ENCODE data around the gene KDM4C.
A peak's percentile ranks its signal among the peaks of the same experiment; 100 is the strongest.
"Not testable (repeated sequence)": the region's sequence is repeated elsewhere in the genome, so short reads cannot be mapped to it uniquely, and the experiment has no call there.

The KDM4C gene

GRCh38 chr9:6764523-6764922, 6.8 kb downstream of the KDM4C start:
- no peak for DNase-seq

DNA sequence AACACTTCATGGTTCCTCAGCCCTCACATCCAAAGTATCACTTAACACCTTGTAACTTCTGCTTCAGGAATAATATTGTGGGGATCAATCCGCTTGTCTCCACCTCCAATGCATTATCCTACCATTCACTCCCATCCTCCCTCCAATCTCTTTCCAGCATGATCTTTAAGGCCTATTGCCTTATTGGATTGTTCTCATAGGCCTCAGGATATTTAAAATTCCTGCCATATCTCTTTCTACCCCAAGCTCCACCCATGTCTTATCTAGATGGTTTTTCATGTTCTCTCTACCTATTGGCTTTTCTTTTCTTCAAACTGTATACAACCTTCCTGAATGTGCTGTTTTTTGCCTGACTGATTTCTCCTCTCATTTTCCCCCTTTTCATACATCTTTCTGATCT, 7.2 kb downstream of the KDM4C start:
- DNase-seq, result no peak

DNA sequence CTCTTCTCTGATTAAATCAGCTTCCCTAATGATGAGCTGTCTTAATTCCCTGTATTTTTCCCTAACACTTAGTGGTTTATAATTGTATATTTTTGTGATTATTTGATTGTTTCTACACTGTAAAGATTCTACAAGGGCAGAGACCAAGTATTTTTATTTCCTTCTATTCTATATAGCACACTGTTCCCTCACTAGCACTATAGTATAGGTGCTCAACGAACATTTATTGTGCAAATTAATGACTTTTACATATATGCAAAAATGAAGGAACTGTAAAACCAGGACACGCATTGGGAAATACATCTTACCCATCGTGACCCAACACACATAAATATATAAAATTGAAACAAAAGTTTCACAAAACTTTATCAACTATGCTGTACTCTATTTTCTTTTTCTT, 7.6 kb downstream of the KDM4C start:
- DNase-seq, result no peak

GRCh38 chr9:6766606-6767005, 8.8 kb downstream of the KDM4C start:
- DNase-seq, result no peak

DNA sequence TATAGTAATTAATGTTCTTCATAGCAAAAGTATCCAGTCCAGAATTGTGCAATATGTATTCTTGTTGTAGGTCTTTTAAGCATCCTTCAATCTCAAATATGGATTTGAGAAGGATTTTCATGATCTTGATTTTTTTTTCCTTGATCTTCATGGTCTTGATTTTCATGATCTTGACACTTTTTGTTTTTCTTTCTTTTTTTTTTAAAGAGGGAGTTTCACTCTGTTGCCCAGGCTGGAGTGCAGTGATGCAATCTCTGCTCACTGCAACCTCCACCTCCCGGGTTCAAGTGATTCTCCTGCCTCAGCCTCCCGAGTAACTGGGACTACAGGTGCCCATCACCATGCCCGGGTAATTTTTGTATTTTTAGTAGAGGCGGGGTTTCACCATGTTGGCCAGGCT, 10.8 kb downstream of the KDM4C start:
- DNase-seq, result not testable (repeated sequence)

DNA sequence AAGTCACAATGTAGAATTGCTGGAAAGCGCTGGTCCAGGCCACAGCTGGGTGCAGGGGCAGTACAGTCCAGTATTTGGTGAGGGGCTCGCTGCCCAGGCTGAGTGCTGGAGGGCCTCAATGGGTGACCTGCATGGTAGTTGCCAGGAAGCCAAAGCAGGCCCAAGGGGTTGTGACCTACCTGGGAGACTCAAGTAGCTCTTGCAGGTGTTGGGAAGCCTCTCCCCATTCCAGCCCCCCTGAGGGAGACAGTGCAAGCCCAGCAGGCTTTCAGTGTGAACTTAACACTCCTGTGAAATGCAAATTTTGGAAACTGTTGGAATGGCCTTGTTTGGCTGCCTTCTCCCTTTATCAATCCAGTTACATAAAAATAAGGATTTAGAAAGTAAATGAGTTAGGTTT, 13.9 kb downstream of the KDM4C start:
- no peak for DNase-seq

GRCh38 chr9:6777213-6777902, 19.6 kb downstream of the KDM4C start:
- DNase-seq, result peak; percentile 43 to 83

DNA sequence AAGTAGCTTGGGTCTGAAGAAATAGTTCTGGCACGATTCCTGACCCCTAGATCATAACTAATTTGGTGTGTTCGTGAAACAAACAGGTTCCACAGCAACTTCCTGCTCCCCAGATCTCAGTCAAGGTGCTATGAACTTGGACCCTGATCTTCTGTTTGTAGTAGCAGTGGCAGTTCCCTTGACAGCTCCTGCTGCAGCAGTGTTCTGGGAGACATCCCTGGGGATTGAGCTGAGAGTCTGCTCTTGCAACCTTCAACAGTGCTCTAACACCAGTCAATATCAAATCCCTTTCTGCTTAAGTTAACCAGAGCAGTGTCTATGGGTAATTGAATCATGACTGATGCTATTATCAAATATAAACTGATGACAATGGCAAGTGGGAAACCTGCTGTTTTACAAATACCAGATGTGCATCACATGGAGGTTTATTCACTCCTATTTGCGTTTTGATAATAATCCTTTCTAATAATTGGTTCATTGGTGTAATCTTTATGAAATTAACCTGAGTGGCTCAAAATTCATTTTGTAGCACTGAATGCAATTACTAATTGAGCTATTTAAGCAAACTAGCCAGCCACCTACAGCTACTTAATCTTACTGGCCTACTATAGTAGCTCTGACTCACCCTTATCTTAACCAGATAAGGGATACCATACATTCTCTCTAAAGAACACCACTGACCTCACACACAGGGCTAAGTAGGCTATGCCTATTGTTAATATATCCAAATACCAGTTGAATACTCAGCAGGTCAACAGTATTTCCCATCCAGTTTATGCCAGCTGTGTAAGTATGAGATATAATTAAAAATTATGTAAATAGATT, 21.9 kb downstream of the KDM4C start:
- peak in 1 of 2 experiments; percentile 37 for DNase-seq

- no peak for DNase-seq
Measured at GRCh38 chr9:6780690-6781089, 22.9 kb downstream of the KDM4C start.

- DNase-seq, result no peak
Measured at GRCh38 chr9:6781476-6781875, 23.7 kb downstream of the KDM4C start.

DNA sequence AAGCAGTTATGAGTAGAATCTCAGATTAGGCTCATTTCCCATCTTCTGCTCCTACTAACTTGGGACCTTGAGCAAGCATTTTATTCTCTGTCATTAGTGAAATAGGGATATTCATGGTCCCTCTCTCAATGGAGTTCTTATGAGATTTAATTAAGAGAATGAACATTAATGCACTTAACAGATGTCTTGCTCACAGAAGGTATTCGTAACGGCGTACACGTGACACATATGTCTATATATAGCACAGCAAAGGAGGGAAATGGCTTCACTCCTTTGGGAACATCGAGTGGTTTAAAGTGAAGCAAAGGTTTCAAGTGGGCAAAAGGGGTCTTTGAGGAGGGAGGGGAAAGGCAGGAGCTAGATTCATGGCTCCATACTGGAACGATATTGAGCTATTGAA, 24.6 kb downstream of the KDM4C start:
- peak; percentile 17 to 66 for DNase-seq

DNA sequence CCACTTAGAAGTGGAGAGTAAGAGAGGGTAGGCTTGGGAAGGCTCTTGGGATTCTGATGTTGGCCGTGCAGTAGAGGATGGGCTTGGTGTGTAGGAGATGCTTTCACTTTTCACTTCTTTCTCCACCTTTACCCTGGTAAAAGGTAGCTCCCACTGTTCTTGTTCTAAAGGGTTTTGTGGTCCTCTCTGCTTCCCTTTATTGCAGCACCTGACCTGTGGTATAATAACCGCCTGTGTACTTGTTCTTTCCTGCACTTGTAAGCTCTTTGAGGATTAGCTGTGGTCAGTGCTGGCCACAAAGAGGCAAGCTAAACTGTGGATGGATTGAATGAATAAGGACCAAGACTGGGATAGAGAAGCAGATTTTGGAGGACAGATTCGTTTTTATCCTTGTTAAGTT, 25.2 kb downstream of the KDM4C start:
- DNase-seq, result no peak

GRCh38 chr9:6783753-6784152, 26.0 kb downstream of the KDM4C start:
- DNase-seq, result no peak

DNA sequence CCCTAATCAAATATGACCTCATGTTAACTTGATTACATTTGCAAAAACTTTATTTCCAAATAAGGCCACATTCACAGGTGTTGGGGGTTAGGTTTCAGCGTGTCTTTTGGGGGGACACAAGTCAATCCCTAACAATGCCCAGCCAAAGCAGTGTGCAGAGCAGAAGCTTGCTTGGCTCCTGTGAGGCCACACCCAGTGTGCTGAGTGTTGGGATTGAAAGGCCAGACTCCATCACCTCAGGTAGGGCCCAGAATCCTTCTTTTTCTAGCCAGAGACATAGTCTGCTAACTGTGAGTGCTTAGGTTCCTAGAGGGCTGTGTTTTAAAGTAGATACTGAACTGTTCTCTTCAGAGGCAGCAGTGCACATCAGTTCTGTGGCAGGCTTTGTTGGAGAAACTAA, 27.9 kb downstream of the KDM4C start:
- DNase-seq, result no peak

GRCh38 chr9:6787793-6788161, 30.0 kb downstream of the KDM4C start:
- no peak for DNase-seq

- peak in 1 of 2 experiments; percentile 32 for DNase-seq
Measured at GRCh38 chr9:6788162-6789016, 30.6 kb downstream of the KDM4C start.

DNA sequence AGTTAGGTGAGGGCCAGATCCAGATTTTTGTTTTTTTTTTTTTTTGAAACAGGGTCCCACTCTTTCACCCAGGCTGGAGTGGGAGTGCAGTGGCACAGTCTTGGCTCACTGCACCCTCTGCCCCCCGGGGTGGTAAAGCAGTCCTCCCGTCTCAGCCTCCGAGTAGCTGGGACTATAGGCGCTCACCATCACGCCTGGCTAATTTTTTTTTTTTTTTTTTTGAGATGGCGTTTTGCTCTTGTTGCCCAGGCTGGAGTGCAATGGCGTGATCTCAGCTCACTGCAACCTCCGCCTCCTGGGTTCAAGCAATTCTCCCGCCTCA, 31.2 kb downstream of the KDM4C start:
- DNase-seq, result not testable (repeated sequence)

DNA sequence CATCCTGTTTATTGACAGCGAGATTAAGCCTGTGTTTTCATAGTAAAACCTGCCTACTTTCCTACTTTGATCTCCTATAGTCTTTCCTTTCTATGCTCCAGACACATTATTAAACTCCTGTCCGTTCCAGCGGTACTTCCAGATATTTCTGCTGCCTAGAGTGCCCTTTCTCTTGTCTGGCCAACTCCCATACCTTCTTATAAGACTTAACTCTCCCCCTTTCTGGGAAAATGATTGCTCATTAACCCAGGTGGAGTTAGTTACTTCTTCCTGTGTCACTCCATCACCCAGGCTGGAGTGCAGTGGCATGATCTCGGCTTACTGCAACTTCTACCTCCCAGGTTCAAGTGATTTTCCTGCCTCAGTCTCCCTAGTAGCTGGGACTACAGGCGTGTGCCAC, 33.1 kb downstream of the KDM4C start:
- DNase-seq, result no peak

DNA sequence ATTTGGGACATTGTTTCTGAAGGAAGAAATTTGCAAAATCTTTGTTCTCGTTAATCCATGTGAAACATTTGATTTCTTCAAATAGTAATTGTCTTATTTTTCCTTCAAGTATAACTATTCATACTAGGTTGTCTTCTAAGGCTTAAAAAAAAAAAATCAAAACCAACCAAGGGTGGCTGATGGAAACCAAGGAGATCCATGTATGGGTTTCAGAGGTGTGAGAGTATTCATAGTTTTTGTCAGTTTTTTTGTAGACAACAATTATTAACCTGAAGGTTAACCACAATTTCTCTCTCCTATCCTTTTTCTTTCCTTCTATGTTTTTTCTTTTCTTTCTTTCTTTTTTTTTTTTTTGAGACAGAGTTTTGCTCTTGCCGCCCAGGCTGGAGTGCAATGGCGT, 35.4 kb downstream of the KDM4C start:
- no peak for DNase-seq

DNA sequence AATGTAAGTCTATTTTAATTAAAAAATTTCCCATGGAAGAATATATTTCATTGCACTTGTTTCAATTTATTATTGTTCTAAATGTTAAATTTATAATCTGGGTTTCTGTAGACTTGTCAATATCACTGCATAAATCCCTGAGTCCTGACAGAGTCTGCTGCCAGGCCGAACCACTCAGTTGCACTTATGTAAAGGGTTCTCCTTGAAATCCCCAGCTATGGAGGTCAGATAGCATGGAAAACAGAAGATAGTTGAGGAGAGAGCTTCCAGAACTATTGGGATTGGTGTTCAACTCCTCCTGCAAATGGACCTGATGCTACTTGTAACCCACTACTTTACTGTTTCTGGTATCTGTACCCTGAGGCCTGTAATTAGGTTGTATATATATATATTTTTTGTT, 37.2 kb downstream of the KDM4C start:
- no peak for DNase-seq

GRCh38 chr9:6802926-6803325, 45.2 kb downstream of the KDM4C start:
- no peak for DNase-seq

DNA sequence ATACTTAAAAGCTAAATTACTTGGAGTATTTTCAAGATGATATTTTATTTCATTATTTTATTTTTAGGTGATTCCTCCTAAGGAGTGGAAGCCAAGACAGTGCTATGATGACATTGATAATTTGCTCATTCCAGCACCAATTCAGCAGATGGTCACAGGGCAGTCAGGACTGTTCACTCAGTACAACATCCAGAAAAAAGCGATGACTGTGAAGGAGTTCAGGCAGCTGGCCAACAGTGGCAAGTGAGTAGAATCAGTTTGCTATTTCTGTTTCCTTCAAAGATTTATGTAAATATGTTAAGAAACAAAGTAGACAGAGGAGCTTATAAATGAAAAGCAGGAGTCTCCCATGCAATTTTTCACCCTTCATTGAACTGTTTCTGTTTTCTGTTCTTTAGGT, 47.8 kb downstream of the KDM4C start:
- peak; percentile 42 to 58 for DNase-seq

DNA sequence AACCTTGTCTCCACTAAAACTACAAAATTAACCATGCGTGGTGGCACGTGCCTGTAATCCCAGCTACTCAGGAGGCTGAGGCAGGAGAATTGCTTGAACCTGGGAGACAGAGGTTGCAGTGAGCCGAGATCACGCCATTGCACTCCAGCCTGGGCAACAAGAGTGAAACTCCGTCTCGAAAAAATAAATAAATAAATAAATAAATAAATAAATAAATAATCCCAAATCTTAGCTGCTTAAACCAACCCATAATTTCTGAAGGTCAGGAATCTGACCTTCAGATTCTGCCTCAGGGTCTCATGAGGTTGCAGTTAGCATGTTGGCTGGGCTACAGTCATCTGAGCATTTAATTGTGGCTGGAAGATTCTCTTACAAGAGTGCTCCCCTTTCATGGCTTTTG, 48.5 kb downstream of the KDM4C start:
- DNase-seq, result not testable (repeated sequence)

DNA sequence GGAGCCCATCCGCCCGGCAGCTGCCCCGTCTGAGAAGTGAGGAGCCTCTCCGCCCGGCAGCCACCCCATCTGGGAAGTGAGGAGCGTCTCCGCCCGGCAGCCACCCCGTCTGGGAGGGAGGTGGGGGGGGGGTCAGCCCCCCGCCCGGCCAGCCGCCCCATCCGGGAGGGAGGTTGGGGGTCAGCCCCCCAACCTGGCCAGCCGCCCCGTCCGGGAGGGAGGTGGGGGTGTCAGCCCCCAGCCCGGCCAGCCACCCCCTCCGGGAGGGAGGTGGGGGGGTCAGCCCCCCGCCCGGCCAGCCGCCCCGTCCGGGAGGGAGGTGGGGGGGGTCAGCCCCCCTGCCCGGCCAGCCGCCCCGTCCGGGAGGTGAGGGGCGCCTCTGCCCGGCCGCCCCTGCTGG, 49.9 kb downstream of the KDM4C start:
- DNase-seq, result not testable (repeated sequence)
